Measurements from ENCODE around the gene USP5.
"Not testable (repeated sequence)": the region's sequence is repeated elsewhere in the genome, so short reads cannot be mapped to it uniquely, and the experiment has no call there.

The USP5 gene

GRCh38 chr12:6889775-6890573, 38.0 kb downstream of the USP5 start:
- DNase-seq: not testable (repeated sequence)

GRCh38 chr12:6890789-6891645, 39.1 kb downstream of the USP5 start:
- peak; percentile 94 to 95 for DNase-seq

- no peak for DNase-seq
Measured at GRCh38 chr12:6891646-6892001, 39.7 kb downstream of the USP5 start.

GRCh38 chr12:6892683-6893082, 40.7 kb downstream of the USP5 start:
- DNase-seq: not testable (repeated sequence)

DNA sequence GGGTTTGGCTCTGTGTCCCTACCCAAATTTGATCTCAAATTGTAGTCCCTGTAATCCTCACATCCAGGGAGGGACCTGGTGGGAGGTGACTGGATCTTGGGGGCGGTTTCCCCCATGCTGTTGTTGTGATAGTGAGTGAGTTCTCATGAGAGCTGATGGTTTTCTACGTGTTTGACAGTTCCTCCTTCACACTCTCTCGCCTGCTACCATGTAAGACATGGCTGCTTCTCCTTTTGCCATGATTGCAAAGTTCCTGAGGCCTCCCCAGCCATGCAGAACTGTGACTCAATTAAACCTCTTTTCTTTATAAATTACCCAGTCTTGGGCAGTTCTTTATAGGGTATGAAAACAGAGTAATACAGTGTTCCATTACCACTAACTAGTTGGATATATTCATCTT, 42.4 kb downstream of the USP5 start:
- no peak for DNase-seq

GRCh38 chr12:6896846-6897435, 45.0 kb downstream of the USP5 start:
- DNase-seq: no peak

DNA sequence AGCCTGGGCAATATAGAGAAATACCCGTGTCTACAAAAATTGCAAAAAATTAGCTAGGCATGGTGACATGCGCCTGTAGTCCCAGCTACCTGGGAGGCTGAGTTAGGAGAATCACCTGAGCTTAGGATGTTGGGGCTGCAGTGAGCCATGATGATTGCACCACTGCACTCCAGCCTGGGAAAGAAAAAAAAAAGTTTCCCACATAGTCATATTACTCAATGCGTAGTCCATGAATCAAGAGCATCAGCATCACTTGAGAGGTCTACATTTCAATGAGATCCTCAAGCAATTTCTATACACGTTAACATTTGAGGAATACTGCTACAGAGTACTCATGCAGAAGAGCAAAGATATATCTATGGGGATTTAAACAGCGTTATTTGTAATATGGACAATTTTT, 47.5 kb downstream of the USP5 start:
- DNase-seq: no peak

GRCh38 chr12:6899837-6900519, 48.0 kb downstream of the USP5 start:
- peak; percentile 72 to 75 for DNase-seq

DNA sequence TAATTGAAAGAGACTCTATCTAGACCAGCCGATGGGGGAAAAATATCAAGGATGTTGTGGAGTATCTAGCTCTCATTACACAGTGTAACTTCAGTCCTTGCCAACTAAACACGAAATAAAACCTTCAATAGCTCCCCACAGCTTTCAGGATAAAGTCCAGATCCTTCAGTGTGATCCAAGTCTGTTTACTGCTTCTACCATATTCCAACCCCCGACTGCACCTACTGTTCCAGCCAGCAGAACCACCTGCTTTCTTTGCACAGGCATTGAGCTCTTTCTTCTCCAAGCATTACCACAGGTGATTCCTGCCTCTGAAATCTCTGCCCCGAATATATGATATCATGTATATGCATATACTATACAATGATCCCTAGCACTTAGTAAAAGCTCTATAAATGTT, 50.5 kb downstream of the USP5 start:
- no peak for DNase-seq

DNA sequence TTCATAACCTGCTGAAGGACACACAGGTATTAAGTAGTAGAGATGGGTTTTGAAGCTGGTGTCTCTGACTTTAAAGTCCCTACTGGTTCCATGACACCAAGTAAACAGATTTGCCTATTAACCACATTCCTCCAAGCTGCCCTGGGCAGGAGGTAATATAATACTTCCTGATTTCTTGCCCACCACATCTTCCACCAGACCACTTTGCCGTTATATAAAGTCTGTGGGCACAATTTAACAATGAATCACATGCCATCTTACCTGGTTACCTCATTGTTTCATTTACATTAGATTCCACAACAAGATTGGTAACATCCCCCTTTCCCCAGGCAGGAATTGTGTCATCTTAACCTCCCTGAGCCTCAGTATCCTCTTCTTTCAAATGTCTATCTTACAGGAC, 51.8 kb downstream of the USP5 start:
- DNase-seq: no peak

DNA sequence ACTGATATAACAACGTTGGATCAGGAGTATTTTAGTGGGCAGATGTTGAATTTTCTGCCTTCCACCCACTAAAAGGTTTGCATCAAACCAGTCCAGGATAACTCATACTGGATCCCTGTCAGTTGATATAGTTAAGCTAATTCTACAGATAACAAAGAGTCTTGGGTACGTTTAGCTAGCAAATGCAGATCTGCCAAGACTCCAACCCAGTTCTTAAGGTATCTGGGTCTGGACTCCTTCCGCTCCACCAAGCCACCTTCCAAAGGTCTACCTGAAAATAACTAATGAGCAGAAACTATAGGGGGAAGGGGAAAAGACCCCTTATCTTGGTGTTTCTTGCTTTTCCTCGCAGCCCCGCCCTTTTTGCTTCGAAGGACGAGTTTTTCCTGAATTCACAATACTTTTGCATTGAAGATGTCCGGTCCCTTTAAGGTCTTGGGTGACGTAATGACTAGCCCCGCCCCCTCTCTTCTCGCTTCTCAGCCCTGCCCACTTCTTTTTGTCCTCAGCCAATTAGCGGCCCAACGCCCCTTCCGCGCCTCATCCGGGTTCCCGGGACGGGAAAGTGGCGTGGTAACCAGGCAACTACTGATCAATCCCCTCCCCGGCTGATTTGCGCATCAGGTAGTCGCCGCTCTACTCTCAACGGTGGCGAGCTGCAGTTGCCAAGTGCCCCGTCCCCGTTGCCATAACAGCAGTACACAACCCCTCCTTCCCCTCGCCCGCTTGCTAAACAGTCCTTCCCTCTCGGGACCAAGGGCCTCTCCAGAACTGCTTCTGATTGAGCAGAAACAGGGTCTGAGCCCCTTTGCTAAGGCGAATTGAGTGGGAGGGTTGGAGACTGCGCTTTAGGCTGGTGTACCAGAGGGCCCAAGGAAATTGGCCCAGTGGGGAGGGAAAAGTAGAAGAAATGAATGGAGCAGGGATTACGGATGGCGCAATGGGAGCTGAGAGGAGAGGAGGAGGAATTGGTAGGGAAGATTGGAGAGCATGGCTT, 52.6 kb downstream of the USP5 start, which contains the start of gene LRRC23:
Gene LRRC23, plus strand, starts transcription at position 543 of the 997 bp plus-strand sequence. CDS start 812 bp downstream, outside the sequence.
- peak; percentile 93 for DNase-seq

DNA sequence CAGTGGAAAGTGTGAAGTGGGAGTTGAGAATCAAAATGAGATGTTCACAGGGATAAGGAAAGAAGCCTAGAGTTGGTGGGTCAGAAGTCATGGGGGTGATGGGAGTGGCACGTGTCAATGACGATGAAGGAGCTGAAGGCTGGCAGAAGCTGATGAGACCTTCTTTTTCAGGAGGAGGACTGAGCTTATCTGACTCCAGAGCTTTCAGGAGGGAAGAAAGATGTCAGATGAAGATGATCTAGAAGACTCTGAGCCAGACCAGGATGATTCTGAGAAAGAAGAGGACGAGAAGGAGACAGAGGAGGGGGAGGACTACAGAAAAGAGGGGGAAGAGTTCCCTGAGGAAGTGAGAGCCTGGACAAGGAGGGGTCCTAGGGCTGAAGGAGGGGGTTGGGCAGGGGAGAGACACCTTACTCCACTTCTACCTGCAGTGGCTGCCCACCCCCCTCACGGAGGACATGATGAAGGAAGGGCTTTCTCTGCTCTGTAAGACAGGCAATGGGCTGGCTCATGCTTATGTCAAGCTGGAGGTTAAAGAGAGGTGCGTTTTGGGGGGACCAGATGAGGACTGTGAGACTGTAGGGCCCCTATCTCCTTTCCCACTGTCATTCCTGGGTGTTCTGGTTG, 53.6 kb downstream of the USP5 start:
- no peak for DNase-seq

- not testable (repeated sequence) for DNase-seq
Measured at GRCh38 chr12:6908141-6908540, 56.2 kb downstream of the USP5 start.

GRCh38 chr12:6909421-6910145, 57.6 kb downstream of the USP5 start:
- DNase-seq: no peak

GRCh38 chr12:6912164-6912935, 60.4 kb downstream of the USP5 start:
- no peak for DNase-seq

- DNase-seq: no peak
Measured at GRCh38 chr12:6914246-6914946, 62.4 kb downstream of the USP5 start, which contains the start of gene ENO2. ENO2 (plus strand) TSS chr12:6914580; CDS start chr12:6915833, 1,253 bp downstream.

- no peak for DNase-seq
Measured at GRCh38 chr12:6914947-6915788, 63.2 kb downstream of the USP5 start.

GRCh38 chr12:6915789-6916285, 63.9 kb downstream of the USP5 start:
- no peak for DNase-seq
